ENCODE measurements around the gene SRPK2.

SRPK2 gene

DNA sequence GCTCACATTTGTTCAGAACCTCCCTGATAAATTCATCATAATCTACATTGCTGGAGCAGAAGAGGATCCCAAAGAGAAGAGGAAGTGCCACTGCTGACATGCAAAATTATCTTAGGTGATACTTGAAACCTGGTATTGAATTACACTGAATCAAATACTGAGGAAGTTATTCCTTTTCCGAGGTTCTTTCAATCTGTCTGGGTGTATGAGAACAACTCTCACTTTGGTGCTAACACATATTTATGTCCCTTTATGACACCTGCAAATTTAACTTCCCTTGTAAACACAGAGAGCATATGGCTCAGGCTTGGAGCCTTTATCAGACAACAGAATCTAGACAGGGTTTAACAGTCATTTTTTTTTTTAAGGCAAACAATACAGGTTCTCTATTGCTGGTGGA lies 131.4 kb downstream of the SRPK2 start:
- no peak overlapping the region for H3K9ac ChIP-seq (ENCODE audit: low read length)
- H3K9me3 ChIP-seq (ENCODE audit: control insufficient read depth, insufficient read depth, low read depth, low read length): no peaks in the 10 kb centered on the region; the same call in 1 of the 2 replicates
- no peak overlapping the region for H3K4me3 ChIP-seq (ENCODE audit: low read depth, low read length)
- H3K27ac ChIP-seq (ENCODE audit: low read depth, low read length): no peak overlapping the region
- H3K4me1 ChIP-seq (ENCODE audit: control insufficient read depth, insufficient read depth, low read length): peaks cover 36% of the 10 kb centered on the region
- H3K27me3 ChIP-seq (ENCODE audit: control insufficient read depth, insufficient read depth, low read length): no peaks in the 10 kb centered on the region
- H3K36me3 ChIP-seq (ENCODE audit: control insufficient read depth, insufficient read depth, low read length): no peaks in the 10 kb centered on the region

DNA sequence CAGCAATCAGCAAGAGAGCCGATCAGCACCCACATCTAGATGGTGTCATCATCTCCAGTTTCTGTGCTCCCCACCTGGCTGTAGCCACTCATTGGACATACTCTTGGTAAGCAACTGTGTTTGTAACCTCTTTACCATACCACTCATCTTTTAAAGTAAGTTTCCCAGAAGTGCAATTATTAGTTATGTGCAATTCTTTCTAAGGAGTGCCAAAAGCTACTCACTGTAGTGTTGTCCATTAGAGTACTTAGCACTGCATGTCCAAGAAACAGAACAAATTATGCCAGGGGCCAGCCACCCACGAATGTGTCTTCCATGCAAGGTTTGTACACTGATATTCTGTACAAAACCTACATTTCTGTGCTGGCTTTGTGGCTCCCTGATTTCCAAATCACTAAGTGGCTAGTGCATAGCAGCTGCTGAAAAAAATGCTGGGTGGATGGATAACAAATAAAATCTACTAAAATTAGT lies 131.9 kb downstream of the SRPK2 start:
- Histone ChIP-seq H3K4me3 (ENCODE audit: low read depth, low read length) (no peak overlapping the region), H3K27ac (ENCODE audit: low read depth, low read length) (no peak overlapping the region), H3K4me1 (ENCODE audit: control insufficient read depth, insufficient read depth, low read length) (peaks cover 36% of the 10 kb centered on the region), H3K36me3 (ENCODE audit: control insufficient read depth, insufficient read depth, low read length) (no peaks in the 10 kb centered on the region), H3K9ac (ENCODE audit: low read length) (no peak overlapping the region), H3K27me3 (ENCODE audit: control insufficient read depth, insufficient read depth, low read length) (no peaks in the 10 kb centered on the region), H3K9me3 (ENCODE audit: control insufficient read depth, insufficient read depth, low read depth, low read length) (no peaks in the 10 kb centered on the region; the same call in 1 of the 2 replicates)

DNA sequence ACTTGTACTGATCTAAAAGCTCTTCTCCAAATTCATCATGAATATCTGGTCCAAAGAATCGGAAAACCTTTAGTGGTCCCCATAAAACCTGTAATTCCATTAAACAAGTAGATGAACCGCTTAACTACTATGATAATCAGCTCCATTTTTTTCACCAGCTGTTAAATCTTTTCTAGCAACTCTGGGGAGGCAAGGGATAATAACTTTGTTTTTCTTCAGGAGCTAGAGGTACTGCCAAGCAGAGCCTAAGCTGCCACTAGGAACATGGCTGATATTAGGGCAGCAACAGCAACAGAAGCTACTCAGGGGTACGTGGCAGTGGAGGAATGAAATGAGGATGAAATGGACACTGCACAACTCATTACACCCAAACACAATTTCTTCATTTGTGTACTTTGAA lies 138.0 kb downstream of the SRPK2 start:
- H3K9ac ChIP-seq (ENCODE audit: low read length): no peak overlapping the region
- H3K27ac ChIP-seq (ENCODE audit: low read depth, low read length): no peak overlapping the region; the same call in 1 of the 2 replicates
- no peaks in the 10 kb centered on the region for H3K36me3 ChIP-seq (ENCODE audit: control insufficient read depth, insufficient read depth, low read length)
- no peak overlapping the region for H3K4me3 ChIP-seq (ENCODE audit: low read depth, low read length)
- H3K4me1 ChIP-seq (ENCODE audit: control insufficient read depth, insufficient read depth, low read length): peaks cover 43% of the 10 kb centered on the region
- no peaks in the 10 kb centered on the region for H3K9me3 ChIP-seq (ENCODE audit: control insufficient read depth, insufficient read depth, low read depth, low read length)
- no peaks in the 10 kb centered on the region for H3K27me3 ChIP-seq (ENCODE audit: control insufficient read depth, insufficient read depth, low read length)

DNA sequence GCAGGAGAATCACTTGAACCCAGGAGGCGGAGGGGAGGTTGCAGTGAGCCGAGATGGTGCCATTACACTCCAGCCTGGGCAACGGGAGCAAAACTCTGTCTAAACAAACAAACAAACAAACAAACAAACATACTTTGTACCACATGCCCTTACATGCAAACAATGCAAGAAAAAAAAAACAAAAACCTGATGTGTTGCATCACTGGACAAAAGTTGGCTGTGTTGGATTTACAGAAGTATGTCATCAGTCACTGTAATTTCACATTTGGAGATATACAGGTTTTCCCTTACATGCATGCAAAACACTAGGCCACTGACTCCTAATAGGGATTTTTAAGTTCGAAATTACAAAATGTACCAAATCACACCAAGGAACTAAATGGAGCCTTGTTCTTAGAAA lies 138.5 kb downstream of the SRPK2 start:
- Histone ChIP-seq H3K9ac (ENCODE audit: low read length) (no peak overlapping the region), H3K36me3 (ENCODE audit: control insufficient read depth, insufficient read depth, low read length) (no peaks in the 10 kb centered on the region), H3K4me3 (ENCODE audit: low read depth, low read length) (no peak overlapping the region), H3K9me3 (ENCODE audit: control insufficient read depth, insufficient read depth, low read depth, low read length) (no peaks in the 10 kb centered on the region), H3K27ac (ENCODE audit: low read depth, low read length) (no peak overlapping the region; the same call in 1 of the 2 replicates), H3K4me1 (ENCODE audit: control insufficient read depth, insufficient read depth, low read length) (peaks cover 47% of the 10 kb centered on the region), H3K27me3 (ENCODE audit: control insufficient read depth, insufficient read depth, low read length) (no peaks in the 10 kb centered on the region)

DNA sequence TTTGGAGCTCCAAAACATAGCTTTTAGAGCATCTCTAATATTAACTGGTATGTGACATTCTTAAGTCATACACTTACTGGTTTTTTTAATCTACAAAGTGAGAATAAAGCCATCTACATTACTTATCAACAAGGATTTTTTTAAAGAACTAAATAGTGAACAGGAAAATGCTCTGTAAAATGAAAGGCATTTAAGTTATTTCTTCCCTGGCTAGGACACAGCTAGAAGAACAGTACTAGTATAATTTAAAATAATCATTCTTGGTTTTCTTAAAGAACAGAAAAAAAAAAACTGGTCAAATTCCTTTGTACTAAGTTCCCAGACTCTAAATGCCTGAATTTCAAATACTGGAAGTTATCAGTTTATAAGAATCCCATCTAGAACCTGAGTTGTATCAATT lies 139.5 kb downstream of the SRPK2 start:
- H3K27ac ChIP-seq (ENCODE audit: low read depth, low read length): no peak overlapping the region
- no peaks in the 10 kb centered on the region for H3K36me3 ChIP-seq (ENCODE audit: control insufficient read depth, insufficient read depth, low read length)
- peaks cover 51% of the 10 kb centered on the region for H3K4me1 ChIP-seq (ENCODE audit: control insufficient read depth, insufficient read depth, low read length)
- H3K9me3 ChIP-seq (ENCODE audit: control insufficient read depth, insufficient read depth, low read depth, low read length): no peaks in the 10 kb centered on the region
- no peak overlapping the region for H3K4me3 ChIP-seq (ENCODE audit: low read depth, low read length)
- no peak overlapping the region for H3K9ac ChIP-seq (ENCODE audit: low read length)
- no peaks in the 10 kb centered on the region for H3K27me3 ChIP-seq (ENCODE audit: control insufficient read depth, insufficient read depth, low read length)

DNA sequence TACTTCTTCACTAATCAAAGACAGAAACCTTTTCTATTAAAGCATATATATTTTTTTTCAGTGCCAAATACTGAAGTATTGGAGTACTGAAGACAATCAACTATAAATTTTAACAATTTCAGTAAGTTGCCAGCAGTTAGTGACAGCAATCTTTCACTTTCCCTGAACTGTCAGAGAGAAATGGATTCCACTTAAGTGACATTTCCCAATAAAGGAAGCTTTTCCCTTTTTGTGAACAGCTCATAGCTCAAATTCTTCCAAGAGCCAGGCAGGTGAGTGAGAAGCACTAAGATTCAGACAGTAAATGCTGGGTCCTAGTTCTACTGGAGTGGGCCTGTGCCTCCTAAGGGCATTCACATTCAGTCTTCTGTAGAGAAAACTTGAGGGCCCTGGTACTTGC lies 142.0 kb downstream of the SRPK2 start:
- no peaks in the 10 kb centered on the region for H3K27me3 ChIP-seq (ENCODE audit: control insufficient read depth, insufficient read depth, low read length)
- no peaks in the 10 kb centered on the region for H3K36me3 ChIP-seq (ENCODE audit: control insufficient read depth, insufficient read depth, low read length)
- H3K27ac ChIP-seq (ENCODE audit: low read depth, low read length): no peak overlapping the region
- H3K9me3 ChIP-seq (ENCODE audit: control insufficient read depth, insufficient read depth, low read depth, low read length): no peaks in the 10 kb centered on the region
- no peak overlapping the region for H3K9ac ChIP-seq (ENCODE audit: low read length)
- no peak overlapping the region for H3K4me3 ChIP-seq (ENCODE audit: low read depth, low read length)
- H3K4me1 ChIP-seq (ENCODE audit: control insufficient read depth, insufficient read depth, low read length): peaks cover 34% of the 10 kb centered on the region

DNA sequence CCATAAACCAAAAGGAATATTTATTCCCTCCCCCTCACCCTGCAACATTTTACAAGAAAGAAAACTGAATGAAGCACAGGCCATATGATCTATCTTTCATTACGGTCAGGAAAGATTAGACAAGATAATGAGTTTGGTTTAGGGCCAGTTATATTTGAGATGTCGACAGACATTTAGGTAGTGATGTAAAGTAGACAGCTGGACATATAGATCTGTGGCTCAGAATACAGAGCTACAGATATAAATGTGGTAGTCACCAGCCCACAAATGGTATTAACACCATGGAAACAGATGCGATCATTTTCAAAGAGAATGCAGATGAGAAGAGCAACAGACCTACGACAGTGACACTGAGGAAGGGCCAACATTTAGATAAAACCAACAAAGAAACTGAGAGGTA lies 142.5 kb downstream of the SRPK2 start:
- no peaks in the 10 kb centered on the region for H3K36me3 ChIP-seq (ENCODE audit: control insufficient read depth, insufficient read depth, low read length)
- no peaks in the 10 kb centered on the region for H3K27me3 ChIP-seq (ENCODE audit: control insufficient read depth, insufficient read depth, low read length)
- peaks cover 30% of the 10 kb centered on the region for H3K4me1 ChIP-seq (ENCODE audit: control insufficient read depth, insufficient read depth, low read length)
- no peak overlapping the region for H3K4me3 ChIP-seq (ENCODE audit: low read depth, low read length)
- H3K9ac ChIP-seq (ENCODE audit: low read length): no peak overlapping the region
- H3K27ac ChIP-seq (ENCODE audit: low read depth, low read length): no peak overlapping the region
- no peaks in the 10 kb centered on the region for H3K9me3 ChIP-seq (ENCODE audit: control insufficient read depth, insufficient read depth, low read depth, low read length)

DNA sequence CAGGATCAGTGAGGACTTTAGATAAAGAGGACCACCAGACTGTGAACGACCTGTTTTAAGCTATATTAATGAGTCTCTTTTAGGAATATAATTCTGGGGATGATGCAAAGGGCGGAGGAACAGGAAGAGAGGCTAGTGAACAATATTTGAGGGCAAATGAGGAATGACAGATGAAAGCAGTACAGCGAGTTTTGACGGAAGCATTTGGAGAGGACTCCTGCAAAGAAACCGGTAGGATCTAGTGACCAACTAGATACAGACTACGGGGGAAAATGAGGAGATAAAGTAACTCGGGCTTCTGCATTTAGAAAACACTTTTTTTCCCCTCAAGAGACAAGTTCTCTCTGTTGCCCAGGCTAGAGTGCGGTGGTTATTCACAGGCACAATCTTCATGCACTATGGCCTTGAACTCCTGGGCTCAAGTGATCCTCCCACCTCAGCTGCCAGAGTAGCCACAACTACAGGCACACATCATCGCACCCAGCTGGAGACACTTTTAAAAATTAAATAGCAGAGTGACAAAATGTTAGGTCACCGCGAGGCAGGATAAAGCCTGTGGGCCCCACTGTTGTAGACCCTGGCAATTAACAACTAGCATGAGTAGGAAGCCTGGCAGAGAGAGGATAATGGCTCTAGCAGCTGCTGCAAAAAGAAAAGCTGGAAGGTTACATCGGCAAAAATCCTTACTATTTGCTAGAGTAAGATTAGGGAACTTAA lies 143.2 kb downstream of the SRPK2 start:
- no peaks in the 10 kb centered on the region for H3K9me3 ChIP-seq (ENCODE audit: control insufficient read depth, insufficient read depth, low read depth, low read length)
- H3K4me1 ChIP-seq (ENCODE audit: control insufficient read depth, insufficient read depth, low read length): peaks cover 23% of the 10 kb centered on the region
- H3K36me3 ChIP-seq (ENCODE audit: control insufficient read depth, insufficient read depth, low read length): no peaks in the 10 kb centered on the region
- H3K27me3 ChIP-seq (ENCODE audit: control insufficient read depth, insufficient read depth, low read length): no peaks in the 10 kb centered on the region
- H3K9ac ChIP-seq (ENCODE audit: low read length): no peak overlapping the region
- H3K27ac ChIP-seq (ENCODE audit: low read depth, low read length): no peak overlapping the region
- H3K4me3 ChIP-seq (ENCODE audit: low read depth, low read length): no peak overlapping the region

DNA sequence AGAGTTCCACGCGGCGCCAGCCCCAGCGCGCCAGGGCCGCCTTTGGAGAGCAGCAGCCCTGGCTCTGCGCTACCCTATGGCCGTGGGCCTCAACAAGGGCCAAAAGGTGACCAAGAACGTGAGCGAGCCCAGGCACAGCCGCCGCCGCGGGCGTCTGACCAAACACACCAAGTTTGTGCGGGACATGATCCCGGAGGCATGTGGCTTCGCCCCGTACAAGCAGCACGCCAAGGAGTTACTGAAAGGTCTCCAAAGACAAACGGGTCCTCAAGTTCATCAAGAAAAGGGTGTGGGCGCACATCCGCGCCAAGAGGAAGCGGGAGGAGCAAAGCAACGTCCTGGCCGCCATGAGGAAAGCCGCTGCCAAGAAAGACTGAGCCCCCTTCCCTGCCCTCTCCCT lies 144.1 kb downstream of the SRPK2 start:
- Histone ChIP-seq H3K4me1 (ENCODE audit: control insufficient read depth, insufficient read depth, low read length) (peaks cover 23% of the 10 kb centered on the region), H3K36me3 (ENCODE audit: control insufficient read depth, insufficient read depth, low read length) (no peaks in the 10 kb centered on the region), H3K27ac (ENCODE audit: low read depth, low read length) (no peak overlapping the region), H3K9ac (ENCODE audit: low read length) (no peak overlapping the region), H3K4me3 (ENCODE audit: low read depth, low read length) (no peak overlapping the region), H3K9me3 (ENCODE audit: control insufficient read depth, insufficient read depth, low read depth, low read length) (no peaks in the 10 kb centered on the region), H3K27me3 (ENCODE audit: control insufficient read depth, insufficient read depth, low read length) (no peaks in the 10 kb centered on the region)

DNA sequence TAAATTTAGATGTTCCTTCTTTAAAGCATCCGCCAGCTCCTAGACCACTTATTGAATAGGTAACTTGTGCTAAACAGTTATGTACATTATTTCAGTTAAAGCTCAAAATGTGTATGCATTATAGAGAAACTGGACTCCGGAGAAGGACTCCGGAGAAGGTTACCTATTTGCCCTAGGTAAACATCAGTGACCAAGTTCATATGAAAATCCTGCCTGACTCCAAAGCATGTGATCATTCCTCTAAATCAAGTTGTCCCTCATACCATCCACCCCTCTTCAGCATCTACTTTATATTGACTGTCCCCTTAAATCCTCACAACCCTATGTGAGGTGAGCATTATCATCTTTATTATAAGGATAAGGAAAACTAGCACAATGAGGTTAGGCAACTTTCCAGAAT lies 147.5 kb downstream of the SRPK2 start:
- no peaks in the 10 kb centered on the region for H3K9me3 ChIP-seq (ENCODE audit: control insufficient read depth, insufficient read depth, low read depth, low read length)
- peaks cover 19% of the 10 kb centered on the region for H3K4me1 ChIP-seq (ENCODE audit: control insufficient read depth, insufficient read depth, low read length)
- H3K36me3 ChIP-seq (ENCODE audit: control insufficient read depth, insufficient read depth, low read length): no peaks in the 10 kb centered on the region
- H3K9ac ChIP-seq (ENCODE audit: low read length): no peak overlapping the region
- no peak overlapping the region for H3K4me3 ChIP-seq (ENCODE audit: low read depth, low read length)
- no peak overlapping the region for H3K27ac ChIP-seq (ENCODE audit: low read depth, low read length)
- H3K27me3 ChIP-seq (ENCODE audit: control insufficient read depth, insufficient read depth, low read length): no peaks in the 10 kb centered on the region

DNA sequence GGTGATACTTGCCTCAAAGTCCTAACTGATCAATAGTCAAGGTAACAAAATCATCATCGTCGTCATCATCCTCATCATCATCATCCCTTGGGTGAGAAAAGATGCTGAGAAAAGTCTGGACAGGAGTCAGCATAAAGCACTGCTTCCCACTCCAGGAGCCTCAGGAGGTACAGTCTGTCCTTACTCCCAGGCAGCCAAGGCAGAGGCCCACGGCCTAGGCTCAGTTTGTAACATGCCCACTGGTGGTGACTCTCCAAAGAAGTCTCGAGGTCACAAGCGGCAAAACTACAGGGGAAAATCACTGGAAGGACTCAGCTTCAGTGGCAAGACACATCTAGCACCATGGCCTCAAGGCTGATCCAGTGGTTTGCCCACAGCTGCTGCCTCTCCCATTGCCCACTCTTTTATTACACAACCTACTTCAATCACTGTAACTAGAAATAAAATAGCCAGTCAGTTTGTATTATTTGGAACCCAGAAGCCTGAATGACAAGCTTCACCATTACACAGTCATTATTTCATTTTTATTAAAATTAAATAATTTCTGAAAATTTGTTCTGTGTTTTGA lies 150.4 kb downstream of the SRPK2 start:
- H3K27me3 ChIP-seq (ENCODE audit: control insufficient read depth, insufficient read depth, low read length): no peaks in the 10 kb centered on the region
- no peak overlapping the region for H3K9ac ChIP-seq (ENCODE audit: low read length)
- H3K9me3 ChIP-seq (ENCODE audit: control insufficient read depth, insufficient read depth, low read depth, low read length): no peaks in the 10 kb centered on the region
- peaks cover 10% of the 10 kb centered on the region for H3K4me1 ChIP-seq (ENCODE audit: control insufficient read depth, insufficient read depth, low read length)
- no peak overlapping the region for H3K4me3 ChIP-seq (ENCODE audit: low read depth, low read length)
- no peak overlapping the region for H3K27ac ChIP-seq (ENCODE audit: low read depth, low read length)
- H3K36me3 ChIP-seq (ENCODE audit: control insufficient read depth, insufficient read depth, low read length): no peaks in the 10 kb centered on the region
